Amniotic epithelial cell (primary cell): ENCODE data around the gene ETS1.

Source experiments
- DNase-seq: peaks from one replicate; pipeline ENCODE4 v3.0.0-alpha.2; 2010; ENCODE audit warnings: low read depth

ETS1 gene

DNA sequence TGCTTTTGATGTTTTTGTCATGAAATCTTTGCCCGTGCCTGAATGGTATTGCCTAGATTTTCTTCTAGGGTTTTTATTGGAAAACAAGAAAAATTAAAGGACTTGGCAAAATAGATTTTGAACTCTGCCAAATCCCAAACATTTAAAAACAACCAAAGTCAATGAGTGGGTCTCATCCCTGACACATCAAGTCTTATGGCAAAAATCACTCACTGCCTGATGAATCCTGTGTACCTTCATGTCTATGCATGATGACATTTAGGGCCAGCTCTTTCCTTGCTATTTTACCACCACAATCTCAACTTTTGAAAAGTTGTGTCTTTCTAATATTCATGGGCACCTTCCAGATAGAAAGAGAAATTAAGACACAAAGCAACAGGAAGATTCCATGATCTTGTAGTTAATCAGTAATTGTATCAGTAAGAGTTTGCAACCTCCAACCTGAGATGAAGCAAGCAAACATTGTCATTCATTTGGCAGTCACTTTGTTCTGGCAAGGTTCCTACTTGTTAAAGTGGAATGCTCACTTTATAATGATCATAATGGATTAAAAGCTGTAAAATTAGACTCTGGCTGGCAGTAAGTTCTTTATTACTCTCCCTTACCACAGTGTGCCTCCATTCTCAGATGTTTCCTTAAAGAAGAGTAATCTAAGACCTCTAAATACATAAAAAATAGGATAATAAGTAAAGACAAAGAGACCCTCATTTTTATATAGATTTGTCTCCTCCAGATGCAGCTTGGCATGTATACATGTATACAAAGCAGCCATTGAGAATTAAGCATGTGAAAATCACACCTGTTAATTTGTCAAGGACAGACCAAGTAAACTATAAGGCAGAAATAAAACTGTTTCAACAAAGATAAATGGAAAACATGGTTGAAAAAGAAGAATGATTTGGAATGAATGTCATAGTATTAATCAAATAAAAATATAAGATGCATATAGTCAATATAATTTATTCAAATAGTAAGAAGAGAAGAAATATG lies 51.6 kb downstream of the ETS1 start:
- no peak for DNase-seq

DNA sequence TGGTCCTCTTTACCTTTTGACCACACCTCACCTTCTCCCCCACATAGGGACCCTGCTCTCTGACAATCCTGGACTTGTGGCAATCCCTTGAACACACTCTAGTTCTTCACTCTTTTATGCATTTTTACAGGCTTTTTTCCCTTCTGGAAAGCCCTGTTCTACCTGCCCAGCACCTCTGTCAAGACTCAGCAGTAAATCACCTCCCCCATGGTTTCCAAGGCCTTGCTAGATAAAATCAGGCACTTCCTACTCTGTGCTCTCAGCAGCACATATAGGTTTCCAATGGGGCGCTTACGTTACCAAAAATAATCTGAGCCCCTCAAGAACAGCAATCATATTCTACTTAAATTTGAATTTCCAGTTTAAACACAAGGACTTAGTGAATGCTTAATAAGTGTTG lies 53.9 kb downstream of the ETS1 start:
- DNase-seq = no peak

DNA sequence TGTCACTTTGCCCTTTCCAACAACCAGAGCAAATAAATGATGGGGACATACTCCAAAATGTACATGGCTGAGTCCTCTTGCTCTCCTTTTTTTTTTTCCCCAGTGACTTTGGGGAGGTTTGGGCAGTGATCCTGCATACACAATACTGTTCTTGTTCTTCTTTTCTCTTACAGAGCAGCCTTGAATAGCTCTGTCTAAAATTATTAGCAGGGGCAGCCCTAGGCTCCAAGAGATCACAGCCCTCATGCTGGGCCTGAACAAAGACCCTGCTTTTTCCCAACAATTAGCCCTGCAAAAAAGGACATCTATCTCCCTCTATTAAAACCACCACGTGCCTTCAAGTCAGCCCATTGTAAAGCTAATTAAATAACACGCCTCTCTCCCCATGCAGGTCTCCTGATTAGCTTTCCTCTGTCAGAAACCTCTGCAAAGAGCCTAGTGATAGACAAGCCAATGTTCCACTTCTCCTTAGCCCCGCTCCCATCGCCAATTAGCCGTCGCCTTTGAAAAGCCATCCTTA lies 54.7 kb downstream of the ETS1 start:
- DNase-seq = no peak

DNA sequence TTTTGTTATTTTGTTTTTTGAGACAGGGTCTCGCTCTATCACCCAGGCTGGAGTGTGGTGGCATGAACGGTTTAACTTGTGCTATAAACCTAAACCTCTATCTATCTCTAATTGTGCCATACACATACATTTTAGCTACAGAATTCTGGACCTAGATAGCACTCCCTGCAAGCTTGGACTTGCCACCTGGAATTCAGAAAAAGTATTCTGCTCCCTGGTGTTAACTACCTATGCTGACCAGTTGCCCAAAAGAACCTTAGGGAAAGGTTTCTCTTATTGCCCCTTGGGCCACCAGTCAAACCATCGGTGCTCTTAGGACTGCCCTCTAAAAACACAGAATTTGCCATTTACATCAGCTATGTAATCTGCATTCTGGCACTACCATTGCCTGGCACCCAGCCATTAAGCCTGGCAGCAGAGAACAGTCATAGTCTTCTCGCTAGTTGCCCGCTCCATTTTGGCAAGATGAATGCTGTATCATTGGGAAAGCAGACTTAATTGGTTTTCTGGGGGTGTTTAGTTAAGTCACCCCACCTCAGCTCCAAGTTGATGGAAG lies 55.3 kb downstream of the ETS1 start:
- DNase-seq = no peak

DNA sequence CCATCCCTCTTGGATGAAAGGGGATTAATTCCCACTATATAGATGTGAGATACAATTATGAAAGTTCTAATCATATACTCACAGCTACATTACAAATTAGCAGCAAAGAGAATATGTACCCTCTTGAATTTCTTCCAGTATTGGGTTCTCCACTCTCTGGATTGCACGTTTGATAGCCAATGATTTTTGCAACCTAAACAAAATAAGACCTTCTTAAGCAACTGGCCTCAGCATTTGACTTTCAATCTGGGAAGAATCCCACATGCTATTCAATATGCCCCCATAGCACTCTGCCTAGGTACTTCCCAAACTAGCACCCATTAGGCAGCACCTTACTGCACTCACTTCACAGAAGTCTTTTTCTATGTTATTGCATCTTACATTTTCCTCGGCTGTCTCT lies 55.8 kb downstream of the ETS1 start:
- DNase-seq = no peak

DNA sequence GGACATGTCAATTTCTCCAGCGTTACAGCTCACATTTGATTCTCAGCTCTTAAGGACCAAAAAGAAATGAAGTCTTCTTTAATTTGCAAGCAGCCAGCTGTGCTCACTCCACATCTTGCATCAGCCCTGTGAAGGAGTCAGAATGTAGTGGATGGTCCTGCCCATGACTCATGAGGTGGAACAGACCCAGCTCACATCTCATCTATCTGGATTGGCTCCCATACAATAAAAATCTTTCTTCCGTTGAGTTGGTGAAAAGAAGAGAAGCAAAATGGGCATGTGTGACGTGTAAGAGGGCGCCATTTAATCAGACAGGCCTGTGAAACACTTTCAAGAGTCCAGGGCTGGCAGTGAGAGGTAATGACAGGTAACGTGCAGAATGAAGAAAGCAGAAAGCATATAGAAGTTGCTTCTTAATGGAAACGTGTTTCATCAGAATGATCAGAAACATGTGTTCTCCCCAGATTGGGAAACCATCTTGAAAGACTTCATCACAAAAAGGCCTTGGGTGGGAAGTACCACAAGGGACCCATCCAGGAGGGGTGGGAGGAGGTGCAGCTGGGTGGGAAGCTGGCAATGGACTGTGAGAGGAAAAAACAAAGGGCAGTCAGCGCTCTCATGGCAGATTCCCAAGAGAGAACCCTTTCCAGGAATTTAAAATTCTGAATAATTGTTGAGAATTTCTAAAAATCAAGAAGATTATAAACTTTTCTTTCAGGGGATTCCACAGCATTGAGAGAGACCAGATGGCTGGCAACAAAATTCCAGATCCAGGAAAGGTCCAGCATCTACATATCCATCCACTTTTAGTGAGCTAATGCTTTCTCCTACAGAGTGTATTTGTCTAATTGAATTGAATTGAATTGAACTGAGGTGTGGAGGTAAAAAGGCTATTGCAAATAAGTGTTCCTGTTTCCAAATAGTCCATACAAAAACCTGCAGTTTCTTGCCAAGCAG lies 57.0 kb downstream of the ETS1 start:
- peak; percentile 90 for DNase-seq

DNA sequence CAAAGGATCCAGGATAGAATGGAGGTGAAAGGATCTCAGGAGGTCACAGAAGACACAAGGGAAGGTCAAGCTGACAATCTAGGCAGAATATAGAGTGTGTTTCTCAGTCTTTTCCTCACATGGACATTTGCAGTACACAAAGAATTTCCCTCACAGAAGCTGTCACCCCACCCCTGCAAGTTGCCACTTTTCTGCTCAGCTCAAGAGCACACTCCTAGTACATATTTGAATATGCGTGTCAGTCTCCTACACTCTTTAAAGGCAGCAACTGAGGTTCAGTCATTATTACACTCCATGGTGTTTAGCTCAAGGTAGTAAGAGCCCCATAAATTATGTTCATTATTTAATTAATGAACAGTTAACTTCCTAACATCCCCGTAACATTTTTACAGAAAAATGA lies 59.1 kb downstream of the ETS1 start:
- DNase-seq = no peak

DNA sequence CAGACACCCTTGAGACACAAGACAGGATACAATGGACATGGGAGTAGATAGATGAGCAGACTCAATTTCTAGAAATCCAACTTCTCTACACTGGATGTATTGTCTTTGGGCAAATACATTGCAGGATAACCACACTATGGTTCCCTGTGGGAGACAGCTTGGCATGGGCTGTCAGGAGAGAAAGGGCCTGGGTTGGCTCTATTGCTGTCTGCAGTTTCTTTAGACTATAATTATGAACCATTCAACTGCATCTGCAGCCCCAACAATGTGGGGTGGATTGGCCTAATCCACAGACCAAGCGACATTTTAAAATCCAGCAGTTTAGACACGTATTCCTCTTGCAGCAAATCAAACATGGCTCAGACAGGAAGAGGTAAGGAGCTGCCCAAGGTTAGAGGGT lies 60.3 kb downstream of the ETS1 start:
- no peak for DNase-seq

DNA sequence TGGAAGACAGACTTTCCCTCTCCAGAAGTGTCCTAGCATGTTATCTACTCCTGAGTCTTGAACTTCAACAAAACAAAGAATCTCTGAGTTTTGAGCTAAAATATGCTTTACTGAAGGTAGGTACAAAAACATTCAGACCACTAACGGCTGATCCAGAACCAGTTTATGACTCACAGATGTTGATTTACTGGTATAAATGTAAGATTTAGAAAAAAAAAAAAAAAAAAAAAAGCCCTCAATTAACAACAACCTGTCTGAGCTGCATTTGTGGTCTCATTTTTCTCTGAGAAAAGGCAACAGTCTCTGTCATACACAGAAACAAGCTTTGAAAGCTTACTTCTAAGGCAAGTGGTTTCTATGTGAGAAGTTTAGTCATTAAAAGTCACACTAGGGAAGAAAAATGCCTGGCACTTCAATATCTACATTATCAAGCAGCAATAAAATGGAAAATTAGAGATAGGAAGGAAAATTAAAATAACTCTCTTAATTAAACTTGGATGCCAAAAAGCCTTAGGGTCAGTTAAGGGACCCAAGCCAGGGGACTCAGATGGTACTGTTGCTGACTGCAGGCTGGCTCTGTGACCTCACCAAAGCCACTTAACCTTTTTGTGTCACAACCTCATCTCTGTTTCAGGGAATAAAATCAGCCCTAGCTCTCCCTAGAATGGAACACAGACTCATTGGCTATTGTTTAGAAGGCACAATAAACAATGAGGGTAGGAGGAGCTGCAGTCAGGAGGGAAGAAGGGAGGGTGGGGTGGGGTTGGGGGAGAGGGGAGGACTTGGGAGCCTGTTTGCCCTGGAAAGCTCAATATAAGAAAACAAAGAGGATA lies 61.7 kb downstream of the ETS1 start:
- peak; percentile 82 for DNase-seq

DNA sequence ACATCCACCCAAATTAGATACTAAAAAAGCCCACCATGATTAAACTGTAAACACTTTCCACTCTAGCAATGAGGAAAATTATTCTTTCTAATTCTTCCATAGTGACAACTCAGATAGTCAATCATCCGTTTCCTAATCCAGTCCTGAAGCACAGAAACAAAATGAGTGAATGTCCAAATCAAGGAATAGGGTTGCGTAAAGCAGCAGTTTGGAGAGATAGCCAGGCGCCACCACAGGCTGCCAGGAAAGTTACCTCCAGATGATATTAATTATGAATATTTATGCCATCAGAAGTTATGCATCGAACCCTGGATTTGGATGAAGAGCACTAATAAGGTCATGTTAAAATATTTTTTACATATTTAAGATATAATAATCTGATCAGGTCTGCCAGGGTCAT lies 63.2 kb downstream of the ETS1 start:
- DNase-seq = peak; percentile 71

DNA sequence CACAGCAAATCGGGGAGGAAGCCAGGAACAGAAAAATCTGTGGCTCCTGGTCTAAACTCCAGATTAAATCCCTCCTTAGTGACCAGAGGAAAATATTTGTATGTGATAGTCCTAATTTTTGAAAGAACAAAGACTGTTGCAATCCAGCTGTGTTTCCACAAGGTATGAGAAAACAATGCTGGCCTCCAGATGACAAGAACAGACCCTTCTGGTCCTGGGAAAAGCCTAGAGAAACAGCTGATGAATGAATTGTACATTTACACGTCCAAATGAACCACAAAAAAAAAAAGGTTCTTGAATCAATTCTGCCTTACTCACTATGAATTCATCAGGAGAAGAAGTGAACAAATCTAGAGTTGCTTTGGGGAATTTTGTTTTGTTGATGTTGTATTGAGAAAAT lies 63.7 kb downstream of the ETS1 start:
- peak; percentile 64 for DNase-seq

DNA sequence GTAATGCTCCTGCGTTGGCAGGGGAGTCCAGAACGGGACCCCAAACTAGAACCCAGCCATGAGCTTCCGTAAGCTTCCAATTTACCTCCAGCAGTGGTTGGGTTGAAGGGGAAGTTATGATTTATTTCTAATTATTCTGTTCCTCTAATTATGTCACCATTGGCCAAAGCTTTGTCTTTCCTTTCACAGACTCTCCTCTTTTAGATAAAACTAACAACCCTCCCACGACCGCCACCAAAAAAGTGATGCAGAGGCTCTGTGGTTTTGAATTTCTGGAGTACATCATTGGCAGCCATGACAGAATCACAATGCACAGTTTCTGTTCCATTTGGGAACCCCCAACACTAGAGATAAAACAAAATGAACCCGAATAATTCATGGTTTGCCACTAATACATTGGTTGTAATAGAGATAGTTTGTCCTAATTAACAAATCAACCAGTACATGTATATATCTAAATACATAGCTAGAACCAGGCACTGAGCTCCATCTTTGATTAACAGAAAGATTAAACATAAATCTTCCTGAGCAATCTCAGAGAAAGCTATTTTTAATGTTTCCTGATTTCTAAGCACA lies 64.3 kb downstream of the ETS1 start:
- DNase-seq = no peak

DNA sequence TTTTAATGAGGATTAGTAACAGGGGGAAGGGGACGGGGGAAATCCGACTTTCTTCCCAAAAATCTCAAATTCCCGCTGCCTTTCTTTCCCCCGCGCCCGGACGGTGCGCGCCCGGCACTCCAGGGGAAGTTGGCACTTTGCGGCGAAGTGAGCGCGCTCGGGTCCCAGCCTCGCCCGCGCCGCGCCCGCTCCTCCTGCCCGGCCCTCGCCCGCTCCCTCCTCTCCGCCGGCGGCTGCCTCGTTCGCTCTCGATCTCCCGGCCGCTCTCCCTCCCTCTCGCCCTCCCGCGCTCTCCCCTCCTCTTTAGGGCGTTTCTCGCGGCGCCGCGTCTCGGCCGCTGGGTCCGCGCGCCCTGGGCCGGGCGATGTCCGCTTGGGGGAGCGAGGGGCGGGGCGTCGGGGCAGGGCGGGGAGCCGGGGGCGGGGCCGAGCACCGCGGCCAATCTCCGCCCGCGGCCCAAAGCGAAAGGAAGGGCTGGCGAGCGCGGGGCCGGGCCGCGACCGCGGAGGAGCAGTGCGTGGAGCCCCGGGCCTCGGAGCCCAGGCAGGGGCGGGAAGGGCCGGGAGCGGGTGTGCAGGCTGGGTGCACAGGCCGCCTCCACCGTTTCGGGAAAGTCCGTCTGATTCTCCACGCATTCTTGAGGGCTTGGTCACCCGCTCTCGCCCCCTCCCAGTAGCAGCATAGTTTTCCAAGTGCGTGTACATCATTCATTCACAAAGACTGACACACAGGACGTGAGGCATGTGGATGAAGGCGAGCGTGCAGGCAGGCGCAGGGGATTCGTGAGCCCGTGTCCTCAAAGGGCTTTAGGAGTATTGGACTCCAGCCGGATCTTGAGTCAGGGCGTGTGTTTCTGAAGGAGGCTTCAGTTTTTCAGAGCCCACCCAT lies 65.1 kb downstream of the ETS1 start:
- peak; percentile 97 for DNase-seq

DNA sequence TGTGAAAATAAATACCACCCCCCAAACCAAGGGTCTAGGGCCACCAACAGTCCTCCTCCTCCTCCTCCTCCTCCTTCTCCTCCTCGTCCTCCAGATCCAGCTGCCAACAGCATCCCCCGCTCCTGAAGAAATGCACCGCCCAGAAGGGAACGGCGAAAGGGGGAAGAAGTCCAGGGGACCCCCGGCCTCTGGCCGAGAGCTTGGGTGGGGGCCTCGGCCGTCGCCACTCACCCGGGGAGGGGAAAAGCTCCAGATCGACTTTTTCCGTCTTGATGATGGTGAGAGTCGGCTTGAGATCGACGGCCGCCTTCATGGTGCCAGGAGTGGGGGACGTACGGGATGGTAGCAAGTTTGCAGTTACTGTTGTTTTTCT lies 65.7 kb downstream of the ETS1 start:
- no peak for DNase-seq

DNA sequence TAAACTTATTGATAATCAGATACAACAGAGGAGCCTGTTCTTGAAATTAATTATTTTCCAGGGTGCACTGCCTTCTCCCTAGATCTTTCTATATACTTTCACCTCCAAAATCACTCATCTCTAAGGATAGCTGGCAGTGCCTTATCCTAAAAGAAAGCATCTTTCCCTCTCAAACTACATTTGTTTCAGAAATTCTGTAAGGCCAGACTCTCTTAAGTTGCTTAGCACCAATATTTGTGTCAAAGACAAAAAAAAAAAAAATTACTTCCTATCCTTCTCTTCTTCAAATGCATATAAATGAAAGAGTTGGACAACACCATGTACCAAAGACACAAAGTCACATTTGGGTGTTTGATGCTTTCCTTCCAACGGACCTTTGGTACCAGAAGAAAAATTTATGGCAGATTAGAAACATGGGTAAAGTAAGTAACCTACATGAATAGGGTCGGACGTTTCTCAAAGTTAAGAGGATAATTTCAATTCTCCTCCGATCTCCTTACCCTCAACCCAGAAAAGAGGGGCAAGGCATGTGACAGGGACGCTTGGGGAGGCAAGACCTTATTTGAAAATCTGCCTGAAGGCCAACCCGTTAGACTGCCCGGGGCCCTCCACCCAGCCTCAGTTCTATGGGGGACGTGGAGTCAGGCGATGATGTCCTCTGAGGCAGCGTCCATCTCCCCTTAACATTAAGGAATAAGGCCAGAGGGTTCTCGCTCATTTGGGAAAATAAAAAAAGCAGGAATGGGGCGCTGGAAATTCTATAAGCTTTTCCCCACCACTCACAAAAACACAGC lies 66.3 kb downstream of the ETS1 start:
- DNase-seq = no peak

DNA sequence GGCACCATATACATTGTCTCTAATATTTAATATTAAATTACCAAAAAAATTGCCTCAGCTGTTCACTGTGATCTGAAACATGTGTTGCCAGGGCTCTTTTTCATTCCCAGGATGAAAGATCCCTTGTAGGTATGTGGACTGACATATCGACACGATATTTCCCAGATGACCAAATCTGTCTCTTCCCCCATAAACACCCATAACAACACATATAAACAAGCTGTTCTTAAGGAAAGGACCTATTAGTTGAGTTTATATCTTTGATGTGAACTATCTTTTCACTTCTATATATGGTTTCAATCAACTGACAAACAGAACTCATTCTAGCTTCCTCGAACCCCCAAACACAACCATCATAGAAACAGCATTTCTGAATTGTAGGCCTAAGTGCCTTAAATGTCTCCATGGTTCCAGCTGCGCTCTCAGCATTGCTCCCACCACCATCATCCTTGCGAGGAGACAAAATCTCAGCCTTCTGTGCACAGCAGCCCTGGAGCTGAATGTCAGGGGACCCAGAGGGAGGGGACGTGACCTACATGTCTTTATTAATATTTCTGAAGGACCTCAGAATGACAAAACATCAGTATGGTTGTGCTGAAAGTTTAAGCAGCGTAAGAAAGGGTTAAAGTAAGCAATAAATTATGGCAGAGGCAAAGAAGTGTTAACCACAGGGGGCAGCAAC lies 67.0 kb downstream of the ETS1 start:
- peak; percentile 30 for DNase-seq

DNA sequence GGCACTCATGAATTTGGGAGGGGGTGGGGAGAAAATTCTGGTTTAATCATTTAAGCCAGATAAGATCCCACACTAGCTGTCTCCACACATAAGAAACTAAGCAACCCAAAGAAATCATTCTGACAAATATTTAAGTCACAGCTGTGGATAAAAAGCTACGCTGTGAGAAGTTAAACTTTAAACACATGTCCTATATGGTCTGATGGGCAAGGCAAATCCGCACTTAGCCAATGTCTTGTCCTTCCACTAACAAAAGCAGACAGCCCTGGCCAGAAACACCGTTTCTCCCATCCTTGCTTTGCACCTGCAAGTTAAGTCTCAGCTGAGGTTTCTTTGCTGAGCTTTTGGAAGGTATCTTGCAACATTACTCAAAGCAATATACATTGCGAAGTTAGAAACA lies 68.0 kb downstream of the ETS1 start:
- no peak for DNase-seq

DNA sequence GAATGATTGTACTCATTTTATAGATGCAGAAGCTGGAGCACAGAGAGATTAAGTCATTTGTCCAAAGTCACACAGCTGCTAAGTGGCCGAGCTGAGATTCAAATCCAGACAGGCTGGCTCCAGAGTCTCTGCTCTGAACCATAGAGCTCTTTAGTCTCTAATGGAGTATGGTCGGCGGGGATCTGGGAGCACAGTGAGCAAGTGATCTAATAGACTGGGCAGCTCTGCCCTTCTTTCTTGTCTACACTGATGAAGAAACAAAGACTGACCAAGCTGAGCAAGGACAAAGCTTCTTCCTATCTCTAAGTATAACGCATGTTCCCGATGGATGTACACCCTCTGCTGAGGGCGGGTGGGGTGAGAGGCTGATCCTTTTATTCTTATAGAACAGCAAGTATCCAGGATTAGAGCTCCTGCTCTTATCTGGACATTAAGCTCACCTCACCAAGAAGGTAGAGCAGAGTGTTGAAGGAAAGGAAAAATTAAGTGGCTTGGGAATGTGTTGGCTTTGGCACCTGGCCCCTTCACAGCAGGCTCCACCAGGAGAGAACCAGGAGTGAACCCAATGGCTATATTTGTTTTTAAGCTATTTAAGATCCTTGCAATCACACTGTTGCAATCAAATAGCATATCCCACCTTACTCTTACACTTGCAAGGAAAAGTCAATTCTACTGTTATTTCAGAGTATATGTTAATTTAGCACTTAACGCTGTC lies 68.7 kb downstream of the ETS1 start:
- DNase-seq = peak; percentile 67
